ENCODE results near the gene PARP6.

Gene PARP6

DNA sequence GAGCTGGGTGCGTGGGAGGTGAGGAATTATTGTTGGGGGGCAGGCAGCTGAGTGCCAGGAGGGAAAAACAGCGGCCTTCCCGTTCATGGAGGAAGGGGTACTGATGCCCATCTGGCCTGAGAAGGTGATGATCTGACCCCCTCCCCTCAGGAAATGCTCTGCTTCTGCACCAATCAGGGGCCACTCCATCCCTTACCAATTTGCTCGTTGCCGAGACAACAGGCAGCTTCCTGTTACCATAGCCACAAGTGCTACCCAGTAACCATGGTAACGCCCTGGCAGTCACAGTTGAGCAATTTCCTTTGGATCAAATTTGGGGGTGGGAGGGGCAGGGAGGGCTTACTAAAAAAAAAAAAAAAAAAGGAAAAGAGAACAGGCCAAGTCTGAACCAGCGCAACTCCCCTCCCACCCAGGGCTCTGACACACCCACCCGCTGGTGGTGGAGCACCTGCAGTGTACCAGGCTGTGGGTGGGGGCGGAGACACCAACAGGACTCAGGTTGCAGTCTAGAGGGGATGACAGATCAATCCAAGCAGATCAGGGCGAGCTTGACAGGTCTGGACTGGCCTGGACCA, 33.9 kb upstream of the PARP6 start:
- Histone ChIP-seq H3K9me2 (ENCODE audit: low read depth, low read length) (no peaks in the 10 kb centered on the region), H3K4me1 (ENCODE audit: insufficient read depth, low read length, severe bottlenecking) (no peaks in the 10 kb centered on the region), H3K27ac (ENCODE audit: low read depth, low read length, poor library complexity, severe bottlenecking) (no peak overlapping the region), H3F3A (ENCODE audit: insufficient read depth, low read length) (no peaks in the 10 kb centered on the region), H3K9ac (ENCODE audit: low read length) (no peak overlapping the region), H3K27me3 (ENCODE audit: insufficient read depth, low read length) (no peaks in the 10 kb centered on the region), H3K79me2 (ENCODE audit: insufficient read depth, low read length) (no peaks in the 10 kb centered on the region), H3K36me3 (ENCODE audit: insufficient read depth, low read length) (no peaks in the 10 kb centered on the region), H3K4me3 (ENCODE audit: low read depth, low read length, poor library complexity, severe bottlenecking) (no peak overlapping the region), H3K4me2 (ENCODE audit: low read length) (no peak overlapping the region), H3K9me3 (ENCODE audit: low read length) (no peaks in the 10 kb centered on the region), H2AFZ (ENCODE audit: low read length) (no peak overlapping the region), H4K20me1 (ENCODE audit: insufficient read depth, low read length) (no peaks in the 10 kb centered on the region)
- no peak for TF ChIP-seq CTCF (IDR thresholded peaks at IDR 0.05; ENCODE audit: low read length)
- TF ChIP-seq EZH2 (IDR thresholded peaks at IDR 0.05; ENCODE audit: borderline replicate concordance, low read length), result no peak

DNA sequence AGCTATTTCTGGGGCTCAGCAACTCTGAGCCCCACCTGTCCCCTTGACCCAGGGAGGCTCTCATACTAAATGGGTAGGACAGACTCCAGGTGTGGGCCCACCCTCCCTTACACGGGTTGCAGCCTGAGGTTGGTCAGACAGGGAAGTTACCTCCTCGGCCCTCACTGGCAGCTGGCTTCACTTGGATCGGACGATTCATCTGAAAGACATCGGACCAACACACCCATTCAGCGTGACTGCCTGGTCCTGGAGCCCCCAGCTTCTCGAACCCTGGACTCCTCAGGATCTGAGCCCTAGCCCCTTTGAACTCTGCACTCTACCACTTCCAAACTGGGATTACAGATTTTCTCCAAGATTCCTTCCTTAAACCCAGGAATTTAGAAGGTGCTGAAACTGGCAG, 32.2 kb upstream of the PARP6 start:
- Histone ChIP-seq H3K9me3 (ENCODE audit: low read length) (no peaks in the 10 kb centered on the region), H2AFZ (ENCODE audit: low read length) (no peak overlapping the region), H3K4me1 (ENCODE audit: insufficient read depth, low read length, severe bottlenecking) (no peaks in the 10 kb centered on the region), H3K27me3 (ENCODE audit: insufficient read depth, low read length) (no peaks in the 10 kb centered on the region), H3K9me2 (ENCODE audit: low read depth, low read length) (no peaks in the 10 kb centered on the region), H3K36me3 (ENCODE audit: insufficient read depth, low read length) (no peaks in the 10 kb centered on the region), H3K79me2 (ENCODE audit: insufficient read depth, low read length) (no peaks in the 10 kb centered on the region), H3K9ac (ENCODE audit: low read length) (no peak overlapping the region), H4K20me1 (ENCODE audit: insufficient read depth, low read length) (no peaks in the 10 kb centered on the region), H3K27ac (ENCODE audit: low read depth, low read length, poor library complexity, severe bottlenecking) (no peak overlapping the region), H3K4me3 (ENCODE audit: low read depth, low read length, poor library complexity, severe bottlenecking) (no peak overlapping the region), H3F3A (ENCODE audit: insufficient read depth, low read length) (no peaks in the 10 kb centered on the region), H3K4me2 (ENCODE audit: low read length) (no peak overlapping the region)
- TF ChIP-seq EZH2 (IDR thresholded peaks at IDR 0.05; ENCODE audit: borderline replicate concordance, low read length), result no peak
- no peak for TF ChIP-seq CTCF (IDR thresholded peaks at IDR 0.05; ENCODE audit: low read length)

GRCh38 chr15:72302955-72303354, 30.6 kb upstream of the PARP6 start:
- H3K27me3 ChIP-seq (ENCODE audit: insufficient read depth, low read length), result no peaks in the 10 kb centered on the region
- no peaks in the 10 kb centered on the region for H3K9me3 ChIP-seq (ENCODE audit: low read length)
- no peak overlapping the region for H3K27ac ChIP-seq (ENCODE audit: low read depth, low read length, poor library complexity, severe bottlenecking)
- H3K36me3 ChIP-seq (ENCODE audit: insufficient read depth, low read length), result no peaks in the 10 kb centered on the region
- H3F3A ChIP-seq (ENCODE audit: insufficient read depth, low read length), result no peaks in the 10 kb centered on the region
- H3K9me2 ChIP-seq (ENCODE audit: low read depth, low read length), result no peaks in the 10 kb centered on the region
- no peak overlapping the region for H3K9ac ChIP-seq (ENCODE audit: low read length)
- no peaks in the 10 kb centered on the region for H3K4me1 ChIP-seq (ENCODE audit: insufficient read depth, low read length, severe bottlenecking)
- no peak overlapping the region for H2AFZ ChIP-seq (ENCODE audit: low read length)
- H3K4me3 ChIP-seq (ENCODE audit: low read depth, low read length, poor library complexity, severe bottlenecking), result no peak overlapping the region
- no peak overlapping the region for H3K4me2 ChIP-seq (ENCODE audit: low read length)
- no peaks in the 10 kb centered on the region for H3K79me2 ChIP-seq (ENCODE audit: insufficient read depth, low read length)
- H4K20me1 ChIP-seq (ENCODE audit: insufficient read depth, low read length), result no peaks in the 10 kb centered on the region
- TF ChIP-seq EZH2 (IDR thresholded peaks at IDR 0.05; ENCODE audit: borderline replicate concordance, low read length) (no peak), CTCF (IDR thresholded peaks at IDR 0.05; ENCODE audit: low read length) (no peak)

Data from OCI-LY1 (cell line).